ENCODE data around the gene ZKSCAN1. TPM values are rescaled to one million over a fixed set of nuclear protein-coding genes. Genes with fewer than 3 reads are reported as not detected.

The ZKSCAN1 gene
- total RNA-seq, 1 experiment from 2014 or later: 13.6 TPM

DNA sequence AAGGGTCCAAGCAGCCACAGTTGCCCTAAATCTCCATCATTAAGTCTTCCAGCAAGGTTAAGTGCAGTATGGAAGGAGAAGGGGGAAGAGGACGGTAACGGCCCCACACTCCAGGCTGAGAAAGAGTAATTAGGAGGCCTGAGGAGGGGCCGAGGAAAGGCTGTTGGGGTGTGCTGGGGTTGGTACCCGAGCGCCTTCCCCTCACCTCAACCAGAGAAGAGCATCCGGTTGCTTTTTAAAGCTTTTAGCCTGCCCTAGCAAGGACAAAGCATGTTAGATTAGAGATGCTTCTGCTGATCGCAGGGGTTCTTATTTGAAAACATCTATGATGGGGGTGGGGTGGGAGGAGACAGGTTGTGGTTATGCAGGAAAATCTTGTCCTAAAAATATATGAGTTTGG lies 25.2 kb downstream of the ZKSCAN1 start:
- no peaks in the 10 kb centered on the region for H3K27me3 ChIP-seq (ENCODE audit: low read length)
- BruUV-seq (replicated peaks): no TSS peak

DNA sequence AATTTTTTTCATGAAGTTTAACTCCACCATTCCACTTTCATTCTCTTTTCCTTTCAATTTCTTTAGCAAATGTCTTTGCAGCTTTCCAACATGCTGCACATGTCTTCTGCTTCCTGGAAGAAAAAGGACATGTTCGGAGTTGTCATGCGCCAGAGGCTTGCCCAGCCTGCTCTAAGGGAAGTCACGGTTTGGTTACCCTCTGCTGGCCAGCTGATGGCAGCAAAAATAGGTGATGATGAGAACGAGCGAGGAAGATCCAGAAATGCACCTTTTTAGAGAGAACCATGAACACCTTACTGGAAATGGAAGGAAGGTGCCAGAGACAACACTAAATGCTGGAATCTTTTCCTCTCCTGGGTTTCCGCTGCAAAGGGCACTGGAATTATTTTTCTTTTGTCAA lies 29.3 kb downstream of the ZKSCAN1 start:
- no peaks in the 10 kb centered on the region for H3K9me3 ChIP-seq (ENCODE audit: low read length)
- ChIA-PET CTCF (no interaction called here), POLR2A (ENCODE audit: unreplicated experiment) (interaction anchor here (0.6 kb wide), 1 partner anchor 84 kb away, joined by 18 read pairs; no protein-coding TSS in a partner anchor)
- H3F3A ChIP-seq (ENCODE audit: low read length, unreplicated experiment): peaks cover 6% of the 10 kb centered on the region
- H3K4me2 ChIP-seq (ENCODE audit: low read length): peak overlapping the region; percentile 13; the same call in 1 of the 2 replicates
- H3K27ac ChIP-seq (ENCODE audit: low read length): no peak overlapping the region
- no peak overlapping the region for H3K9ac ChIP-seq (ENCODE audit: low read length)
- intact Hi-C loops (cut with micrococcal nuclease): loop anchor here (2.0 kb wide), 1 partner anchor 50 kb away; no protein-coding TSS in a partner anchor
- peaks cover 20% of the 10 kb centered on the region for H3K4me1 ChIP-seq (ENCODE audit: insufficient read depth, low read length)
- H3K36me3 ChIP-seq (ENCODE audit: low read depth, low read length): no peaks in the 10 kb centered on the region
- H4K20me1 ChIP-seq (ENCODE audit: low read length): no peaks in the 10 kb centered on the region
- DNase-seq (peak; percentile 44), ATAC-seq (peak; percentile 71)
- peak overlapping the region; percentile 48; the same call in 1 of the 2 replicates for H2AFZ ChIP-seq (ENCODE audit: low read length)
- no peaks in the 10 kb centered on the region for H3K79me2 ChIP-seq (ENCODE audit: low read length)
- H3K27me3 ChIP-seq (ENCODE audit: low read length): no peaks in the 10 kb centered on the region
- no peak overlapping the region for H3K4me3 ChIP-seq (ENCODE audit: low read length)
- BruUV-seq (replicated peaks): no TSS peak
- TF ChIP-seq EZH2phosphoT487 (IDR thresholded peaks at IDR 0.05; ENCODE audit: borderline replicate concordance, low read length): no peak
- TF ChIP-seq EZH2 (IDR thresholded peaks at IDR 0.05; ENCODE audit: low read length, unreplicated experiment): no peak
- TF ChIP-seq, protein P1, sequence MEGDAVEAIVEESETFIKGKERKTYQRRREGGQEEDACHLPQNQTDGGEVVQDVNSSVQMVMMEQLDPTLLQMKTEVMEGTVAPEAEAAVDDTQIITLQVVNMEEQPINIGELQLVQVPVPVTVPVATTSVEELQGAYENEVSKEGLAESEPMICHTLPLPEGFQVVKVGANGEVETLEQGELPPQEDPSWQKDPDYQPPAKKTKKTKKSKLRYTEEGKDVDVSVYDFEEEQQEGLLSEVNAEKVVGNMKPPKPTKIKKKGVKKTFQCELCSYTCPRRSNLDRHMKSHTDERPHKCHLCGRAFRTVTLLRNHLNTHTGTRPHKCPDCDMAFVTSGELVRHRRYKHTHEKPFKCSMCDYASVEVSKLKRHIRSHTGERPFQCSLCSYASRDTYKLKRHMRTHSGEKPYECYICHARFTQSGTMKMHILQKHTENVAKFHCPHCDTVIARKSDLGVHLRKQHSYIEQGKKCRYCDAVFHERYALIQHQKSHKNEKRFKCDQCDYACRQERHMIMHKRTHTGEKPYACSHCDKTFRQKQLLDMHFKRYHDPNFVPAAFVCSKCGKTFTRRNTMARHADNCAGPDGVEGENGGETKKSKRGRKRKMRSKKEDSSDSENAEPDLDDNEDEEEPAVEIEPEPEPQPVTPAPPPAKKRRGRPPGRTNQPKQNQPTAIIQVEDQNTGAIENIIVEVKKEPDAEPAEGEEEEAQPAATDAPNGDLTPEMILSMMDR (conservative IDR thresholded peaks at IDR 0.05; ENCODE audit: low read depth, low read length): peak; percentile 50
- no peaks in the 10 kb centered on the region for H3K9me2 ChIP-seq (replicated peaks; ENCODE audit: low read length)

More for the DNA sequence above, 25.2 kb downstream of the ZKSCAN1 start:
- no peaks in the 10 kb centered on the region for H3K9me3 ChIP-seq (ENCODE audit: low read length)
- H3K4me3 ChIP-seq (ENCODE audit: low read length): no peak overlapping the region
- no peak overlapping the region for H3K9ac ChIP-seq (ENCODE audit: low read length)
- ChIA-PET CTCF (interaction anchor here (0.6 kb wide), 1 partner anchor 37 kb away, joined by 7 read pairs; no protein-coding TSS in a partner anchor), POLR2A (ENCODE audit: unreplicated experiment) (no interaction called here)
- H2AFZ ChIP-seq (ENCODE audit: low read length): no peak overlapping the region
- DNase-seq: no peak
- H3K27ac ChIP-seq (ENCODE audit: low read length): no peak overlapping the region
- H3K4me2 ChIP-seq (ENCODE audit: low read length): no peak overlapping the region
- peaks cover 9% of the 10 kb centered on the region for H3K4me1 ChIP-seq (ENCODE audit: insufficient read depth, low read length)
- TF ChIP-seq EZH2 (IDR thresholded peaks at IDR 0.05; ENCODE audit: low read length, unreplicated experiment) (no peak), EZH2phosphoT487 (IDR thresholded peaks at IDR 0.05; ENCODE audit: borderline replicate concordance, low read length) (no peak)
- TF ChIP-seq, protein P1 (conservative IDR thresholded peaks at IDR 0.05; ENCODE audit: low read depth, low read length): no peak
- no peaks in the 10 kb centered on the region for H3K9me2 ChIP-seq (replicated peaks; ENCODE audit: low read length)
- intact Hi-C loops (cut with micrococcal nuclease): no loop called here
- H4K20me1 ChIP-seq (ENCODE audit: low read length): no peaks in the 10 kb centered on the region
- H3F3A ChIP-seq (ENCODE audit: low read length, unreplicated experiment): peaks cover 6% of the 10 kb centered on the region
- no peaks in the 10 kb centered on the region for H3K79me2 ChIP-seq (ENCODE audit: low read length)
- no peak for ATAC-seq
- 0 out of 2 replicates have a peak, but pooled peaks cover 3% of the 10 kb centered on the region for H3K36me3 ChIP-seq (ENCODE audit: low read depth, low read length)

DNA sequence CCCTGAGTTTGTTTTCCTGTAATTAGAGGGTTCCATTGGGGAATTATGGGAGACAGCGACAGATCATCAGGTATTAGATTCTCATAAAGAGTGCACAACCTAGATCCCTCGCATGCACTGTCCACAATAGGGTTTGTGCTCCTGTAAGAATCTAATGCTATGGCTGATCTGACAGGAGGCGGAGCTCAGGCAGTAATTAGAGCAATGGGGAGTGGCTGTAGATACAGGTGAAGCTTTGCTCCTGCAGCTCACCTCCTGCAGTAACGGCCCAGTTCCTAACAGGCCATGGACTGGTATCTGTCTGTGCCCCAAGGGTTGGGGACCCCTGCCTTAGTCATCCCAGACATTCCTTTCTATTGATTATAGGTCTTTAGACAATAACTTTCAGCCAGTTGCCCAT lies 33.3 kb downstream of the ZKSCAN1 start:
- Histone ChIP-seq H3K79me2 (ENCODE audit: low read length) (peaks cover 4% of the 10 kb centered on the region; the same call in 1 of the 2 replicates), H3K9me2 (replicated peaks; ENCODE audit: low read length) (no peaks in the 10 kb centered on the region), H3K27ac (ENCODE audit: low read length) (no peak overlapping the region), H3K9ac (ENCODE audit: low read length) (no peak overlapping the region), H3K4me3 (ENCODE audit: low read length) (no peak overlapping the region), H3K36me3 (ENCODE audit: low read depth, low read length) (no peaks in the 10 kb centered on the region), H3K27me3 (ENCODE audit: low read length) (no peaks in the 10 kb centered on the region), H3K4me1 (ENCODE audit: insufficient read depth, low read length) (peaks cover 13% of the 10 kb centered on the region), H3K9me3 (ENCODE audit: low read length) (no peaks in the 10 kb centered on the region), H3K4me2 (ENCODE audit: low read length) (no peak overlapping the region), H4K20me1 (ENCODE audit: low read length) (no peaks in the 10 kb centered on the region), H2AFZ (ENCODE audit: low read length) (peak overlapping the region; percentile 96; the same call in 1 of the 2 replicates), H3F3A (ENCODE audit: low read length, unreplicated experiment) (no peaks in the 10 kb centered on the region)
- TF ChIP-seq, protein P1 (conservative IDR thresholded peaks at IDR 0.05; ENCODE audit: low read depth, low read length): no peak
- TF ChIP-seq EZH2 (IDR thresholded peaks at IDR 0.05; ENCODE audit: low read length, unreplicated experiment) (no peak), EZH2phosphoT487 (IDR thresholded peaks at IDR 0.05; ENCODE audit: borderline replicate concordance, low read length) (no peak)
- BruUV-seq (replicated peaks): no TSS peak
- ATAC-seq: no peak
- intact Hi-C loops (cut with micrococcal nuclease): loop anchor here (1.0 to 2.0 kb wide), 3 partner anchors 33 to 130 kb away; partner anchors contain the start of genes TRIM4 and ZKSCAN1
- ChIA-PET CTCF (no interaction called here), POLR2A (ENCODE audit: unreplicated experiment) (no interaction called here)
- no peak for DNase-seq

All from PC-3 (cell line).